ENCODE results near the gene TMEM208.

DNA sequence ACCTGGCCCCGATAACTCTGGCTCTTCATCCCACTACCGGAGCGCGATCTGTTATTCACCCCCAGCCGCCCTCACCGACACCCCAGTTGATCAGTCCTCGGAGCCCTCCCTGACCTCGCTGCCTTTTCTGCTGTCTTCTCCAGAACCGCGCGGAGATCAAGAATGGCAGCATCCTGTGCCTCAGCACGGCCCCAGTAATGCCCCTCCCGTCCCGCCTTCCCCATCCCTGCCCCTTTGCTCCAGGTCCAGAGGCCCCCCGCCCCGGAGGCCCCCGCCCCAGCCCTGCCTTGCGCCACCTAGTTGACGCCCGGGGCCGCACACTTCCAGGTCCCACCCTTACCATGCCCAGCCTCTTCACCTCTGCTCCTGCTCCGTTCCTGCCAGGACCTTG lies 27.1 kb upstream of the TMEM208 start:
- TF ChIP-seq, protein P1, sequence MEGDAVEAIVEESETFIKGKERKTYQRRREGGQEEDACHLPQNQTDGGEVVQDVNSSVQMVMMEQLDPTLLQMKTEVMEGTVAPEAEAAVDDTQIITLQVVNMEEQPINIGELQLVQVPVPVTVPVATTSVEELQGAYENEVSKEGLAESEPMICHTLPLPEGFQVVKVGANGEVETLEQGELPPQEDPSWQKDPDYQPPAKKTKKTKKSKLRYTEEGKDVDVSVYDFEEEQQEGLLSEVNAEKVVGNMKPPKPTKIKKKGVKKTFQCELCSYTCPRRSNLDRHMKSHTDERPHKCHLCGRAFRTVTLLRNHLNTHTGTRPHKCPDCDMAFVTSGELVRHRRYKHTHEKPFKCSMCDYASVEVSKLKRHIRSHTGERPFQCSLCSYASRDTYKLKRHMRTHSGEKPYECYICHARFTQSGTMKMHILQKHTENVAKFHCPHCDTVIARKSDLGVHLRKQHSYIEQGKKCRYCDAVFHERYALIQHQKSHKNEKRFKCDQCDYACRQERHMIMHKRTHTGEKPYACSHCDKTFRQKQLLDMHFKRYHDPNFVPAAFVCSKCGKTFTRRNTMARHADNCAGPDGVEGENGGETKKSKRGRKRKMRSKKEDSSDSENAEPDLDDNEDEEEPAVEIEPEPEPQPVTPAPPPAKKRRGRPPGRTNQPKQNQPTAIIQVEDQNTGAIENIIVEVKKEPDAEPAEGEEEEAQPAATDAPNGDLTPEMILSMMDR (conservative IDR thresholded peaks at IDR 0.05): peak; percentile 83
- no peak for TF ChIP-seq ZFX (IDR thresholded peaks at IDR 0.05)
